Activated CD4-positive, alpha-beta T cell treated with anti-CD3 and anti-CD28 coated beads, Interleukin-2, amount 10 ng/mL, durations not matched to agents 24 days and 14 days (primary cell): ENCODE data around the gene RIN3. TPM values are rescaled to one million over a fixed set of nuclear protein-coding genes. Genes with fewer than 3 reads are reported as not detected.
"Not testable (repeated sequence)": the region's sequence is repeated elsewhere in the genome, so short reads cannot be mapped to it uniquely, and the experiment has no call there.

Experiments used
- DNase-seq: peaks from one replicate; pipeline ENCODE4 v3.0.0; 2022
- H3K27ac Mint-ChIP-seq: one replicate; pipeline ENCODE4 v1.8.0; 2022; ENCODE audit warnings: mild to moderate bottlenecking, mixed read lengths
- H3K27me3 Mint-ChIP-seq: one replicate; pipeline ENCODE4 v1.8.0; 2022; ENCODE audit warnings: mixed read lengths
- H3K36me3 Mint-ChIP-seq: one replicate; pipeline ENCODE4 v1.8.0; 2022; ENCODE audit warnings: low read depth, mild to moderate bottlenecking, mixed read lengths
- H3K4me1 Mint-ChIP-seq: one replicate; pipeline ENCODE4 v1.8.0; 2021; ENCODE audit warnings: mixed read lengths
- H3K4me3 Mint-ChIP-seq: one replicate; pipeline ENCODE4 v1.8.0; 2022; ENCODE audit warnings: mild to moderate bottlenecking, moderate library complexity, mixed read lengths
- H3K9me3 Mint-ChIP-seq: one replicate; pipeline ENCODE4 v1.8.0; 2021; ENCODE audit warnings: mixed read lengths
- intact Hi-C: fragments of 100-400 bp; cut with micrococcal nuclease; formaldehyde crosslinking; loops from one replicate; pipeline ENCODE4 v1.15.1; 2023
- total RNA-seq: library from RNA; stranded (reverse); gene quantifications from 2 replicates; pipeline ENCODE4 v1.2.3, GENCODE V29; 2022

The RIN3 gene
- total RNA-seq, 1 donor from 2014 or later: 21.5 TPM

DNA sequence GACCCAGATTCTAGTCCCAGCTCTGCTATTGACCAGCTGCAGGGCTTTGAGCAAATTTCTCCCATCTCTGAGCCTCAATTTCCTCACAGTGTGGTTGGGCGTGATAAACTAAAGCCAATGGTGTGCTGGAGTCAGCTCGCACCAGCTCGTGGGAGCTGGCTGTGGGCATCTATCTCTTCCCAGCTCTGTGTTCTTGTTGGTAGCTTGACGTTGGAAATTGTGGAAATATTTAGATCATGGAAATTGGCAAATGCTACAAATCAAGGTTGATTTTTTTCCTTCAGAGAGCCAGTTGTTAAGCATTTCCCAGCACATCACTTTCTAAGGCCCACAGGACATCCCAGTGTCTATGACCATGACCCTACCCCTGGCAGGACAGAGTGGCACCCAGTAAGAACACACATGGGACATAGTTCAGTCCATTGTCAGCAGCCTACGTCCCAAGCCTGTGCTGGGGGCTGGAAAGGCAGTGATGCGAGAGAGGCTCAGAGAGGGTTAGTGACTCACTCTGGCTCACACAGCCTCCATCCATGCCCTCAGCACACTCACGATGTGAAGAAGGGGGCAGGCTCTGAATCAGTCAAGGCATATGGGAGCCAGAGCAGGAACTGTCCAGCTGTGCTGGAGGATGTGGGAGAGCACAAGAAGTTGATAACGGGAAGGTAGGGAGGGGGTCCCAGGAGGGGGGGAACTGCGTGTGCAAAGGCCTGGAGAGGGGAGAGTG, 157.2 kb downstream of the RIN3 start:
- intact Hi-C loops: loop anchor here (10.0 kb wide), 1 partner anchor 546 kb away; the partner anchor contains the start of genes CPSF2 and NDUFB1
- DNase-seq: no peak
- Mint-ChIP-seq H3K9me3 (no peaks in the 10 kb centered on the region), H3K27me3 (no peaks in the 10 kb centered on the region), H3K4me1 (peaks cover 49% of the 10 kb centered on the region), H3K36me3 (peaks cover 59% of the 10 kb centered on the region), H3K27ac (no peak overlapping the region), H3K4me3 (no peak overlapping the region)

GRCh38 chr14:92673601-92674150, 160.1 kb downstream of the RIN3 start:
- DNase-seq: no peak
- H3K36me3 Mint-ChIP-seq: peaks cover 65% of the 10 kb centered on the region
- H3K27me3 Mint-ChIP-seq: no peaks in the 10 kb centered on the region
- H3K9me3 Mint-ChIP-seq: peaks cover 6% of the 10 kb centered on the region
- H3K4me1 Mint-ChIP-seq: peaks cover 62% of the 10 kb centered on the region
- no peak overlapping the region for H3K4me3 Mint-ChIP-seq
- intact Hi-C loops: loop anchor here (10.0 kb wide), 1 partner anchor 549 kb away; the partner anchor contains the start of genes CPSF2 and NDUFB1
- no peak overlapping the region for H3K27ac Mint-ChIP-seq

GRCh38 chr14:92675421-92675820, 161.8 kb downstream of the RIN3 start:
- intact Hi-C loops: loop anchor here (5.0 to 10.0 kb wide), 2 partner anchors 213 to 551 kb away; partner anchors contain the start of genes CPSF2 and NDUFB1
- Mint-ChIP-seq H3K27me3 (no peaks in the 10 kb centered on the region), H3K27ac (peak overlapping the region; percentile 50), H3K4me1 (peaks cover 51% of the 10 kb centered on the region), H3K9me3 (peaks cover 6% of the 10 kb centered on the region), H3K36me3 (peaks cover 74% of the 10 kb centered on the region), H3K4me3 (peak overlapping the region; percentile 39)
- DNase-seq: no peak

DNA sequence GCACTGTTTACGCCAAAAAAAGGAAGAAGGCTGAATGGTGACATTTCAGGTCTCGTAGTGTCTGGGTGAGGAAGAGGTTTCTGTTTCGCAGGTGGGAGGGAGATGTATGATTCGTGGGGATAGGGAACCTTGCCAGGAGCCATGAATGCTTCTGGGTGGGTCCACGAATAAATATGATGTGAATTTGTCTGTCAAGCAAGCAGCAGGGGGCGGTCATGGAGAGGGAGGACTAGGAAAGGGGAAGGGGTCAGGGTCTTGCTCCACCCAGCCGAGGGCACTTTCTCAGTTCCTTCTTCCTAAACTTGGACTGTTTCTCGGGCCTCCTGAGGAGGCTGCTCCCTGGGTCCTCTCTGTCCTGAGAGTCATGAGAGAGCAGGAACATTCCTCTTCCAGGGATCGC, 162.4 kb downstream of the RIN3 start:
- no peaks in the 10 kb centered on the region for H3K27me3 Mint-ChIP-seq
- DNase-seq: no peak
- H3K4me1 Mint-ChIP-seq: peaks cover 47% of the 10 kb centered on the region
- peak overlapping the region; percentile 39 for H3K4me3 Mint-ChIP-seq
- intact Hi-C loops: loop anchor here (2.0 to 10.0 kb wide), 3 partner anchors 61 to 551 kb away; partner anchors contain the start of genes CPSF2 and NDUFB1
- H3K36me3 Mint-ChIP-seq: peaks cover 71% of the 10 kb centered on the region
- H3K9me3 Mint-ChIP-seq: peaks cover 6% of the 10 kb centered on the region
- peak overlapping the region; percentile 50 for H3K27ac Mint-ChIP-seq

- Mint-ChIP-seq H3K36me3 (peaks cover 72% of the 10 kb centered on the region), H3K4me3 (peak overlapping the region; percentile 32), H3K4me1 (peaks cover 48% of the 10 kb centered on the region)
Measured at GRCh38 chr14:92676403-92677086, 163.0 kb downstream of the RIN3 start.

GRCh38 chr14:92677087-92677668, 163.6 kb downstream of the RIN3 start:
- DNase-seq: peak; percentile 69
- peak overlapping the region; percentile 32 for H3K4me3 Mint-ChIP-seq
- H3K9me3 Mint-ChIP-seq: peaks cover 6% of the 10 kb centered on the region
- intact Hi-C loops: loop anchor here (1.0 to 10.0 kb wide), 7 partner anchors 9 to 552 kb away; partner anchors contain the start of genes CPSF2 and NDUFB1
- H3K4me1 Mint-ChIP-seq: peaks cover 48% of the 10 kb centered on the region
- H3K36me3 Mint-ChIP-seq: peaks cover 71% of the 10 kb centered on the region
- peak overlapping the region; percentile 79 for H3K27ac Mint-ChIP-seq
- no peaks in the 10 kb centered on the region for H3K27me3 Mint-ChIP-seq

More at GRCh38 chr14:92676403-92677086, 163.0 kb downstream of the RIN3 start:
- DNase-seq: no peak
- Mint-ChIP-seq H3K27ac (peak overlapping the region; percentile 79), H3K9me3 (peaks cover 6% of the 10 kb centered on the region), H3K27me3 (no peaks in the 10 kb centered on the region)
- intact Hi-C loops: loop anchor here (1.0 to 10.0 kb wide), 7 partner anchors 8 to 552 kb away; partner anchors contain the start of genes CPSF2 and NDUFB1

- H3K9me3 Mint-ChIP-seq: peaks cover 6% of the 10 kb centered on the region
- no peak for DNase-seq
- peak overlapping the region; percentile 79 for H3K27ac Mint-ChIP-seq
- H3K36me3 Mint-ChIP-seq: peaks cover 64% of the 10 kb centered on the region
- H3K27me3 Mint-ChIP-seq: no peaks in the 10 kb centered on the region
- H3K4me1 Mint-ChIP-seq: peaks cover 45% of the 10 kb centered on the region
- intact Hi-C loops: loop anchor here (1.0 to 10.0 kb wide), 7 partner anchors 10 to 553 kb away; partner anchors contain the start of genes CPSF2 and NDUFB1
- H3K4me3 Mint-ChIP-seq: no peak overlapping the region
Measured at GRCh38 chr14:92677955-92678354, 164.4 kb downstream of the RIN3 start.

GRCh38 chr14:92678766-92679165, 165.2 kb downstream of the RIN3 start:
- intact Hi-C loops: loop anchor here (5.0 to 10.0 kb wide), 2 partner anchors 216 to 554 kb away; partner anchors contain the start of genes CPSF2 and NDUFB1
- Mint-ChIP-seq H3K27ac (peak overlapping the region; percentile 8), H3K27me3 (no peaks in the 10 kb centered on the region), H3K4me1 (peaks cover 43% of the 10 kb centered on the region), H3K36me3 (peaks cover 66% of the 10 kb centered on the region), H3K4me3 (no peak overlapping the region), H3K9me3 (peaks cover 6% of the 10 kb centered on the region)
- DNase-seq: no peak

DNA sequence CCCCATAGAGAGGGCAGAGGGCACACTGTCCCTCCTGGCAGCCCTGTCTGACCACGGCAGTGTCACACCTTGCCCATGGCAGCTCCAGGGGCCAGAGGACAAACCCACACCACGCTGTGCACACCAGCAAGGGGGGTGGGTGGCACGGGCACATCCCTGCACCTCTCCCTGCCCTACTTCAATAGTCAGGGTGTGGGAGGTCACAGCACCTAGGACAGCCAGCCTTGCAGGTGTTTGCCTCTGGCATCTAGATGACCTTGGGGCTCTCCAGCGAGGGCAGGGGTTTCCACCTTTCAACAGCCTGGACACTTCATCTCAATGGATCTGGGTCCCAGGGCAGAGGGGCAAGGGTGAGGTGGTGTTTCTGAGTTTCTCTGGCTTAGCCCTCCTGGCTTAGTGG, 165.7 kb downstream of the RIN3 start:
- Mint-ChIP-seq H3K9me3 (peaks cover 6% of the 10 kb centered on the region), H3K36me3 (peaks cover 63% of the 10 kb centered on the region), H3K4me1 (peaks cover 41% of the 10 kb centered on the region), H3K27ac (no peak overlapping the region), H3K4me3 (no peak overlapping the region), H3K27me3 (no peaks in the 10 kb centered on the region)
- DNase-seq: no peak
- intact Hi-C loops: loop anchor here (5.0 to 10.0 kb wide), 2 partner anchors 217 to 554 kb away; partner anchors contain the start of genes CPSF2 and NDUFB1

DNA sequence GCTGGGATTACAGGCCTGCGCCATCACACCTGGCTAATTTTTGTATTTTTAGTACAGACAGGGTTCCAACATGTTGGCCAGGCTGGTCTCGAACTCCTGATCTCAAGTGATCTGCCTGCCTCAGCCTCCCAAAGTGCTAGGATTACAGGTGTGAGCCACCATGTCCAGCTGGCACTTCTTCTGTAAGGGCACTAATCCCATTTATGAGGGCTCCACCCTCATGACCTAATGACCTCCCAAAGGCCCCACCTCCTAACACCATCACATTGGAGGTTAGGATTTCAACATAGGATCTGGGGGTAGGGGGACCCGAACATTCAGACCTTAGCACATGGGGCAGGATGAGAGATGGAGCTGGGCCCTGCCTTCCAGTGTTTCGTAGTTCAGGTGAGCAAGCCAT, 166.7 kb downstream of the RIN3 start:
- Mint-ChIP-seq H3K4me1 (peaks cover 35% of the 10 kb centered on the region), H3K36me3 (peaks cover 59% of the 10 kb centered on the region)
- H3K27me3 Mint-ChIP-seq, H3K9me3 Mint-ChIP-seq, DNase-seq, H3K27ac Mint-ChIP-seq, H3K4me3 Mint-ChIP-seq: not testable (repeated sequence)
- intact Hi-C loops: loop anchor here (5.0 kb wide), 1 partner anchor 338 kb away; no protein-coding TSS in a partner anchor

DNA sequence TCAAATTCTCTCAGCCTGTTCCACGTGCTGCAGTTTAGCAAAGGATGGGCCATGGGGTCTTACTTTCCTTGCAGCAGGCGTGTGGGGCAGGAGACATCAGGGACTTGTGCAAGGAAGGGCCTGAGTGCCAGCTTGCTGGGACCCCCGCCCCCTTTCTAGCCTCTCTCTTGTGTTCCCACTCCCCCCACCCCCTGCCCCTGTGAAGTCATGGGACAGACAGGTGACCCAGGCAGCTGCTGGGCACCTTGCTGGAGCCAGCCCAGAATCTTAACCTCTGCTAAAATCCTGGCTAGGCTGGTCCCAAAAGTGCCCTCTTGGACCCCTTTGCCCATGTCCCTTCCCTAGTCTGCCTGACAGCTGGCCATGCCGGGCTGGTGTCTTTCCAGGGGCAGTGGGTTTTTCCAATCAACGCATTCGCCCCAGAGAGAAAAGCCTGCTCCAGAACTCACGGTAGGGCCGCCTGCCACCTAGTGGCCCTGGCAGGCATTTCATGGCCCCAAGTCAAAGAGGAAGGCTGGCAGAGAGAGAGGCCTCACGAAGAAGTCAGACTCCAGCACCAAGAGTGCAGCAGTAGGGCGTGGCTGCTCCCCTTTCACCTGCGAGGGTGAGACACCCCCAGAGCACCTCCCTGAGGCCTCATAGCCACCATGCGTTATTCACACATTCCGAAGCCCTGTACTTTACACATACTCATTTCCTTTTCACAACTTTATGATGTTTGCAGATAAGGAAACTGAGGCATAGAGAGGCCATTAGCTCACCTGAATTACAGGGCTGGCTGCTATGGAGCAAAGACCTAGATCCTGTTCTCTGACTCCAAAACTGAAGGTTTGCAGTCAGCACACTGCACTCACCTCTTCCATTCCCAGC, 167.4 kb downstream of the RIN3 start:
- Mint-ChIP-seq H3K4me1 (peaks cover 29% of the 10 kb centered on the region), H3K36me3 (peaks cover 57% of the 10 kb centered on the region), H3K4me3 (no peak overlapping the region), H3K27ac (peak overlapping the region; percentile 48), H3K9me3 (peaks cover 6% of the 10 kb centered on the region), H3K27me3 (no peaks in the 10 kb centered on the region)
- peak; percentile 93 for DNase-seq
- intact Hi-C loops: loop anchor here (5.0 kb wide), 1 partner anchor 339 kb away; no protein-coding TSS in a partner anchor

DNA sequence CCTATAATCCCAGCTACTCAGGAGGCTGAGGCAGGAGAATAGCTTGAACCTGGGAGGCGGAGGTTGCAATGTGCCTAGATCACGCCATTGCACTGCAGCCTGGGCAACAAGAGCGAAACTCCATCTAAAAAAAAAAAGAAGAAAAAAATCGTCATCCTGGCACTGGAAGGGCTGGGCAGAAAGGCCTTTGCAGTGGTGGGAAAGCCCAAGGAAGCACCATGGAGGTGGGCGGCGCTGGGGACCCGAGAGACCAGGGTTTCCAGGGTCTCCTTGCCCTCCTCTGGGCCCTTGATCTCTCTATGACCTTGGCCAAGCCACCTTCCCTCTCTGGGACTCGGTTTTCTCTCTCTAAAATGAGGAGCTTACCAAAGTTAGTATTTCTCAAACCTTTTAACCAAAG, 169.5 kb downstream of the RIN3 start:
- intact Hi-C loops: loop anchor here (5.0 kb wide), 1 partner anchor 341 kb away; no protein-coding TSS in a partner anchor
- H3K9me3 Mint-ChIP-seq: peaks cover under 1% of the 10 kb centered on the region
- H3K4me3 Mint-ChIP-seq: no peak overlapping the region
- H3K27ac Mint-ChIP-seq: no peak overlapping the region
- H3K27me3 Mint-ChIP-seq: no peaks in the 10 kb centered on the region
- H3K36me3 Mint-ChIP-seq: peaks cover 42% of the 10 kb centered on the region
- peaks cover 9% of the 10 kb centered on the region for H3K4me1 Mint-ChIP-seq
- no peak for DNase-seq
